Measurements from ENCODE around the gene DBNL.
"Not testable (repeated sequence)": the region's sequence is repeated elsewhere in the genome, so short reads cannot be mapped to it uniquely, and the experiment has no call there.

Gene DBNL

GRCh38 chr7:44037951-44038350, 6.6 kb upstream of the DBNL start:
- DNase-seq (ENCODE audit: low read depth); H3K4me3 ChIP-seq (ENCODE audit: control insufficient read depth, low read depth, low read length): not testable (repeated sequence)

DNA sequence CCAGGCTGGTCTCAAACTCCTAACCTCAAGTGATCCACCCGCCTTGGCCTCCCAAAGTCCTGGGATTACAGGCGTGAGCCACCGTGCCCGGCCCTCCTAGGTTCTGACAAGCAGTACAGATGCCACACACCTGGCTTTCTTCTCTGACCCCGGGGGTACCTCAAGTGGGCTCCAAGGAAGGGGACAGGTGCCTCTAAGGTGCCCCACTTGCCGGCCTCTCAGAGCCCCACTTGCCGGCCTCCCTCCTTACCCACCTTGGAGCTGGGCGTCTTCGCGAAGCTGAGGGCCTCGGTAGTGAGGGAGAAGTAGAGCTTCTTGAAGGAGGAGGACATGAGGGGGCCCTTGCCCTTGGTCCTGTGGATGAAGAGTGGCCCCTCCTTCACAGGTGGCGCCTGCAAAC, 5.9 kb upstream of the DBNL start:
- H3K4me3 ChIP-seq (ENCODE audit: control insufficient read depth, low read depth, low read length); DNase-seq (ENCODE audit: low read depth): not testable (repeated sequence)

- peak; percentile 55 for DNase-seq (ENCODE audit: low read depth)
Observed at GRCh38 chr7:44038961-44039558, 5.4 kb upstream of the DBNL start.

GRCh38 chr7:44039800-44040492, 4.6 kb upstream of the DBNL start:
- not testable (repeated sequence) for DNase-seq (ENCODE audit: low read depth); H3K4me3 ChIP-seq (ENCODE audit: control insufficient read depth, low read depth, low read length)

More at GRCh38 chr7:44038961-44039558, 5.4 kb upstream of the DBNL start:
- H3K4me3 ChIP-seq (ENCODE audit: control insufficient read depth, low read depth, low read length), result peak overlapping the region; percentile 24

DNA sequence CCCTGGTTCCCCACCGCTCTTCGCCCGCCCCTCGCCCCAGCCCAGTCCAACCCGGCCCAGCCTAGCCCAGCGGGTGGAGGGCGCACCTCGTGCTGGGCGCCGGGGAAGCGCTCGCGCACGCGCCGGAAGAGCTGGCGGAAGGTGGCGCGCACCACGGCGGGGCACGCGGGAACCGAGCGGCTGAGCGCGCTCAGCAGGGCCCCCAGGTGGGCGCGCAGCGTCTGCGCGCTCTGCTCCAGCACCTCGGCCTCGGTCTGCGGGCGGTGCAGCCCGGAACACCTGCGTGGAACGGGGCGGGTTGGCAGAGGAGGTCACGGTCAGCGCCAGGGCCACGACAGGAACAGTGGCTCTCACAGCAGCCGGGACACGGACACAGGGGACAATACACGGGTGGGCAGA, 4.0 kb upstream of the DBNL start:
- not testable (repeated sequence) for DNase-seq (ENCODE audit: low read depth); H3K4me3 ChIP-seq (ENCODE audit: control insufficient read depth, low read depth, low read length)

DNA sequence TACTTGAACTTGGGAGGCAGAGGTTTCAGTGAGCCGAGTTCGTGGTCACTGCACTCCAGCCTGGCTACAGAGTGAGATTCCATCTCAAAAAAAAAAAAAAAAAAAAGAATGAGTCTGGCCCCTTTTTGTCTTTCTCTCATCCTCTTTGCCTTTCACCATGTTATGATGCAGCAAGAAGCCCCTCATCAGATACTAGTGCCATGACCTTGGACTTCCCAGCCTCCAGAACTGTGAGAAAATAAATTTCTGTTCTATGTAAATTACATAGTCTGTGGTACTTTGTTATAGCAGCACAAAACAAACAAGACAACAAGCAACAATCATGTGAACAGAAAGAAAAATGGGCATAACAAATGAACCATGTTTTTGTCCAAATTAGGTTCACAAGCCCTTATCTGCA, 2.3 kb upstream of the DBNL start:
- TF ChIP-seq, protein P1, sequence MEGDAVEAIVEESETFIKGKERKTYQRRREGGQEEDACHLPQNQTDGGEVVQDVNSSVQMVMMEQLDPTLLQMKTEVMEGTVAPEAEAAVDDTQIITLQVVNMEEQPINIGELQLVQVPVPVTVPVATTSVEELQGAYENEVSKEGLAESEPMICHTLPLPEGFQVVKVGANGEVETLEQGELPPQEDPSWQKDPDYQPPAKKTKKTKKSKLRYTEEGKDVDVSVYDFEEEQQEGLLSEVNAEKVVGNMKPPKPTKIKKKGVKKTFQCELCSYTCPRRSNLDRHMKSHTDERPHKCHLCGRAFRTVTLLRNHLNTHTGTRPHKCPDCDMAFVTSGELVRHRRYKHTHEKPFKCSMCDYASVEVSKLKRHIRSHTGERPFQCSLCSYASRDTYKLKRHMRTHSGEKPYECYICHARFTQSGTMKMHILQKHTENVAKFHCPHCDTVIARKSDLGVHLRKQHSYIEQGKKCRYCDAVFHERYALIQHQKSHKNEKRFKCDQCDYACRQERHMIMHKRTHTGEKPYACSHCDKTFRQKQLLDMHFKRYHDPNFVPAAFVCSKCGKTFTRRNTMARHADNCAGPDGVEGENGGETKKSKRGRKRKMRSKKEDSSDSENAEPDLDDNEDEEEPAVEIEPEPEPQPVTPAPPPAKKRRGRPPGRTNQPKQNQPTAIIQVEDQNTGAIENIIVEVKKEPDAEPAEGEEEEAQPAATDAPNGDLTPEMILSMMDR (conservative IDR thresholded peaks at IDR 0.05; ENCODE audit: control insufficient read depth, insufficient read depth, low read depth, low read length), result no peak
- H3K4me3 ChIP-seq (ENCODE audit: control insufficient read depth, low read depth, low read length), result no peak overlapping the region
- DNase-seq (ENCODE audit: low read depth), result no peak

DNA sequence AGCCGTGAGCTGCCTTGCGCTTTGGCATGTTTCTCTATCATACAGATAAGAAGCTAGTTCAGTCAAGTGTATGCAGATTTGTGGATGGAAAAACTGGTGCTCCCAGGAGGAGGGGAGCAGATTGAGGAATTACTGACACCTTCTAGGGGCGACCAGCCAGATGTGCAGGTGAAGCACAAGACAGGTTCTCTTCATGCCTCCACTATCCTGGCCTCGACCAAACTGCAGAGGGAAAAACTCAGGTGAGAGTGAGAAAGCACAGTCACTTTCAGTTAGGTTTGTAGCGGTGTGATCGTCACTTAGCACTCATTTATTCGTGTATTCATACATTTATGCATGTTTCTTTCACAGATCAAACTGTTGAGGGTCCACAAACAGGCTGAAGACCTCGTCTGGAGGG, 600 bp upstream of the DBNL start:
- peak overlapping the region; percentile 88 for H3K4me3 ChIP-seq (ENCODE audit: control insufficient read depth, low read depth, low read length)
- no peak for DNase-seq (ENCODE audit: low read depth)
- TF ChIP-seq, protein P1 (conservative IDR thresholded peaks at IDR 0.05; ENCODE audit: control insufficient read depth, insufficient read depth, low read depth, low read length), result no peak

DNA sequence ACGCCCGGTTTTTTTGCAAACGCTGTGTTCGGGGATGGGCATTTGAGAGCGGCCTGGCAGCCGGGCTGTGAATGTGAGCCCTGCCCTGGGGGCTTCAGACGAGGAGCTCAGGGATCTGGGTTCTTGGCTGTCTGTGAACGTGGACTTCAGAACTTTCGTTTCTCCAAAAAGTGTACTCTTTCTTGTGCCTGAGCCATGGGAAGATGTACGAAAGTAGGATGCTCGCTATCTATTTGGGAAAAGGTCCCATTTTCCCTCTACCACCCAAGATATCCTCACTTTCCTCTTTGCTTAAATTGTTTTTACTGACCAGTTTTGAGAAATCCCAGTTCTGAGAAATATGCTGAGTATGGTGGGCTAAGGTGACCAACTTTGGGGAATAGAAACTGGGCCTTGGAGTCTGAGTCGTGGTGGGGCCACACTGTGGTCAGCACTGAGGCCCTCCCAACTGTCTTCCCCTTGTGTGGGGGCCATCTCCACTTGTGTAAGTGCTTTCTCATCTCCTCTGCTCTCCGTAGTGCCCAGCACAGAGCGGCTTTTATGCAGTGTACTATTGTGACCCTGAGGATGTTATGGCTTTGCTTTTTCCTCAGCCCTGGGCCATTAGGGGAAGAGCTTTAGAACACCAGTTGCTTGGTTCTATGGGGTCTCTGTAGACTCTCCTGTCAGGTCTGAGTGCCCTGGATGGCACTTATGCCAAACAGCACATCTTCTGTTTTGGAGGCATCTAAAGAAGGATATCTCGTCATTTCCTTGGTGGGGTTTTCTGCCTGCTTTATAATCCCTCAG, 918 bp downstream of the DBNL start:
- TF ChIP-seq, protein P1 (conservative IDR thresholded peaks at IDR 0.05; ENCODE audit: control insufficient read depth, insufficient read depth, low read depth, low read length), result no peak
- DNase-seq (ENCODE audit: low read depth), result no peak
- peak overlapping the region; percentile 88 for H3K4me3 ChIP-seq (ENCODE audit: control insufficient read depth, low read depth, low read length)

GRCh38 chr7:44046321-44047061, 2.0 kb downstream of the DBNL start:
- H3K4me3 ChIP-seq (ENCODE audit: control insufficient read depth, low read depth, low read length), result no peak overlapping the region
- no peak for DNase-seq (ENCODE audit: low read depth)
- TF ChIP-seq, protein P1 (conservative IDR thresholded peaks at IDR 0.05; ENCODE audit: control insufficient read depth, insufficient read depth, low read depth, low read length), result no peak

Measured in fibroblast of mammary gland (primary cell).